ENCODE results near the gene INVS.
"Not testable (repeated sequence)": the region's sequence is repeated elsewhere in the genome, so short reads cannot be mapped to it uniquely, and the experiment has no call there.

GRCh38 chr9:100136799-100137198, 37.8 kb downstream of the INVS start:
- peak; percentile 57 to 59 for TF ChIP-seq CTCF (conservative IDR thresholded peaks at IDR 0.05; ENCODE audit: low read depth in 2 of 2)
- TF ChIP-seq REST (IDR thresholded peaks at IDR 0.05; ENCODE audit: unreplicated experiment); EZH2 (IDR thresholded peaks at IDR 0.05; ENCODE audit: low read depth, unreplicated experiment); ETS1 (IDR thresholded peaks at IDR 0.05); ZNF114 (CRISPR knock-in tag; IDR thresholded peaks at IDR 0.05); ZNF331 (CRISPR knock-in tag; IDR thresholded peaks at IDR 0.05; ENCODE audit: low read depth); JUNB (IDR thresholded peaks at IDR 0.05; ENCODE audit: unreplicated experiment); EZH2phosphoT487 (IDR thresholded peaks at IDR 0.05; ENCODE audit: unreplicated experiment); STAT1 (IDR thresholded peaks at IDR 0.05; ENCODE audit: unreplicated experiment); CREB1 (CRISPR knock-in tag; IDR thresholded peaks at IDR 0.05; ENCODE audit: low read depth); ZNF462 (CRISPR knock-in tag; IDR thresholded peaks at IDR 0.05): not testable (repeated sequence)
- peak; percentile 29; the same call in 1 of the 2 replicates for TF ChIP-seq POLR2AphosphoS5 (IDR thresholded peaks at IDR 0.05; ENCODE audit: low read depth)

All from GM23338 (cell line).